C4-2B (cell line): ENCODE measurements around the gene MRPL37.

ENCODE experiments used
- CTCF ChIP-seq: fragments of 450-650 bp; conservative IDR thresholded peaks from 2 replicates; pipeline ENCODE4 v1.5.1; 2017; ENCODE audit warnings: mild to moderate bottlenecking
- ZFX ChIP-seq: fragments of 450-650 bp; IDR thresholded peaks from 2 replicates; pipeline ENCODE4 v1.6.1; 2017

- TF ChIP-seq CTCF = no peak
- no peak for TF ChIP-seq ZFX
Observed at GRCh38 chr1:54238353-54239034, 38.5 kb downstream of the MRPL37 start.
